T-helper 2 cell treated with Interferon-gamma antibody and Interleukin-4, amounts not matched to agents 5 μg/mL and 100 μg/mL, for 36 hours (primary cell): ENCODE results near the gene INPP4B.

Experiments used
- DNase-seq: peaks from one replicate; pipeline ENCODE4 v3.0.0; 2021; ENCODE audit warnings: low spot score
- H3K27ac Mint-ChIP-seq: one replicate; pipeline ENCODE4 v1.8.0; 2021; ENCODE audit warnings: mild to moderate bottlenecking, mixed read lengths
- H3K27me3 Mint-ChIP-seq: one replicate; pipeline ENCODE4 v1.8.0; 2021; ENCODE audit warnings: low read depth, mixed read lengths
- H3K36me3 Mint-ChIP-seq: one replicate; pipeline ENCODE4 v1.8.0; 2021; ENCODE audit warnings: low read depth, mixed read lengths
- H3K4me1 Mint-ChIP-seq: one replicate; pipeline ENCODE4 v1.8.0; 2021; ENCODE audit warnings: low read depth, mixed read lengths
- H3K4me3 Mint-ChIP-seq: one replicate; pipeline ENCODE4 v1.8.0; 2022; ENCODE audit warnings: mild to moderate bottlenecking, moderate library complexity, mixed read lengths
- H3K9me3 Mint-ChIP-seq: one replicate; pipeline ENCODE4 v1.8.0; 2021; ENCODE audit warnings: mixed read lengths

Gene INPP4B

DNA sequence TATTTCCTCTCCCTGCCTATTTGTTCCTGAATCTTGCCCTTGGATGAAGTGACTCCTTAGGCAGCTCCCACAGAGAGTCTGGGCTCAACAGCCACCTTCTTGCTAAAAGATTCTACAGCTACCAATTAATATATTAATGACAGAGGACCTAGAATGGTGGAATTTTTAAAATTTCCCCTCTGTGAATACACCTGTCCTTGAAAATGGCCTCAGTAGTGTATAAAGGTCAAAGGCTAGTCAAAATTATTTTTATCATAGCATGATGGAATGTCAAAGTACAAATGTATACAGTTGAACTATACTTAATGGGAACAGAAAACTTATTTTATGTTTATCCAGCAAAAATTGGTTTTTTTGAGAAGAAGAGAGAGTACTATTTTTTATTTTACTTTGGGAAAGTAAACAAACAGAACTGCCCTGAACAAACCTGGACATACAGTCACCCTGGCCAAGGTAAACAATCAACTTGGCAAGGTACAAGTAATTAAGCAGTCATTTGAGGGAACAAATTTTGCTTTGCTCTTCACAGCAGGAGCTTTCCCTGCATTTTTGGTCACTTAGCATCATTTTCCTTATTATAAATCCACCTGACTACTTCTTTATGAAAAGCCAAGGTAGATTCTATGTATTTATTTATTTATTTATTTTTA is 250.8 kb downstream of the INPP4B start:
- Mint-ChIP-seq H3K4me3 (no peak overlapping the region), H3K9me3 (peaks cover 34% of the 10 kb centered on the region), H3K27ac (no peak overlapping the region), H3K27me3 (no peaks in the 10 kb centered on the region), H3K36me3 (peaks cover 56% of the 10 kb centered on the region), H3K4me1 (no peaks in the 10 kb centered on the region)
- no peak for DNase-seq

DNA sequence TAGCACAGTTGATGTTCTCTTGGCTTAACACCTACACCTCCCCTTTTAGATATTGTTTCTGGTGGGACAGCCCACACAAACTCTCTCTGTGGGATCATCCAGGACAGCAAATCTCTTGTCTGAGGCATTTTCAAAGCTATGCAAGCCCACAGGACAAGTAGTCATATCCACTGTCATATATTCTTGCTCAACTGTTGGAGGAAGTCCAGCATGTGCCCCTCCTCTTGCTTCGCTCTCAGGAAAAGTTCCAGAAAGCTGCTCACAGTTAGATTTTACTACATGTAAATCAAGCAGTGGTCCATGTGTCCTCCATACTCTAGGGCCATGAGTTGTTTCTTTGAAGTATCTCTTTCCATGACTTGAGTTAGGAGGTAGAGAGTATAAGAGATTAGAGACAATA is 260.7 kb downstream of the INPP4B start:
- peaks cover 54% of the 10 kb centered on the region for H3K36me3 Mint-ChIP-seq
- H3K27ac Mint-ChIP-seq, result no peak overlapping the region
- H3K4me1 Mint-ChIP-seq, result no peaks in the 10 kb centered on the region
- H3K9me3 Mint-ChIP-seq, result peaks cover 18% of the 10 kb centered on the region
- DNase-seq, result no peak
- H3K27me3 Mint-ChIP-seq, result no peaks in the 10 kb centered on the region
- H3K4me3 Mint-ChIP-seq, result no peak overlapping the region

DNA sequence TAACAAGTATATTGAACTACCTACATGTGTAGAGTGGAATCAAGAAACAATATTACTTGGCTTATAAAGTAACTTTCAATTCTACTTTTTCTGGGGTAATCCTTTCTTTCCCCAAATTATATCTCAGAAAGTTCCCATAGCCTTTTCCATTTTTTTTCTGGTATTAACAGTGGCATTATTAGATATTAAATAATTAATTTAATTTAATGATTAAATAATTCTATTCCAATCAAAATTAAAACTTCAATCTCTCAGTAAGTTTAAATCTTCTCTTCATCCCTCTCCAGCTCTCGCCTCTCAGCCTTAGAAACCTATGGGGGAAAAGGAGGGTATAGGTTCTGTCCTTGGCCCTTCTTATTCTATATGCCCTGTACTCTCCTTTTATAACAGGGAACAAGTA is 262.4 kb downstream of the INPP4B start:
- H3K36me3 Mint-ChIP-seq, result peaks cover 45% of the 10 kb centered on the region

DNA sequence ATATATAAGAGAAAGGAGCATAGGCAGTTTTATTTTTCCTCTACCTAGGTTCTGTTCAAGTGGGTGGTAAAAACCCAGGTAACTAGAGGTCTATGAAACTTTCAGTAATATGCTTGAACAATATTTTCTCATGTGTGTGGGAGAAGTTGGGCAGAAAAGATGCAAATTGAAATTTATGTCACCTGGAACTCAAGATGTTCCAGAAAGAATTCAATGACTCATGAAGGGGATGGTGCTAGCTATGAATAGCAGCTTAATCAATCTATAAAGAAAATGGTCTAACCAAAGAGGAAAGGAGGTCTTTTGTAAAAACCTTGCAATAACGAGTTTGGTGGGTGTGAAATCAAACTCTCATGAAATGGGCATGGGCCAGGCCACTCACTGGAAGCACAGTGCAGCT is 263.8 kb downstream of the INPP4B start:
- H3K27ac Mint-ChIP-seq, result no peak overlapping the region
- no peak overlapping the region for H3K4me3 Mint-ChIP-seq
- peaks cover 48% of the 10 kb centered on the region for H3K36me3 Mint-ChIP-seq
- no peaks in the 10 kb centered on the region for H3K27me3 Mint-ChIP-seq
- DNase-seq, result no peak
- H3K4me1 Mint-ChIP-seq, result peaks cover 6% of the 10 kb centered on the region
- peaks cover 10% of the 10 kb centered on the region for H3K9me3 Mint-ChIP-seq

More for the DNA sequence above, 262.4 kb downstream of the INPP4B start:
- Mint-ChIP-seq H3K27me3 (no peaks in the 10 kb centered on the region), H3K27ac (no peak overlapping the region), H3K4me3 (no peak overlapping the region), H3K4me1 (peaks cover 6% of the 10 kb centered on the region), H3K9me3 (peaks cover 5% of the 10 kb centered on the region)
- no peak for DNase-seq

DNA sequence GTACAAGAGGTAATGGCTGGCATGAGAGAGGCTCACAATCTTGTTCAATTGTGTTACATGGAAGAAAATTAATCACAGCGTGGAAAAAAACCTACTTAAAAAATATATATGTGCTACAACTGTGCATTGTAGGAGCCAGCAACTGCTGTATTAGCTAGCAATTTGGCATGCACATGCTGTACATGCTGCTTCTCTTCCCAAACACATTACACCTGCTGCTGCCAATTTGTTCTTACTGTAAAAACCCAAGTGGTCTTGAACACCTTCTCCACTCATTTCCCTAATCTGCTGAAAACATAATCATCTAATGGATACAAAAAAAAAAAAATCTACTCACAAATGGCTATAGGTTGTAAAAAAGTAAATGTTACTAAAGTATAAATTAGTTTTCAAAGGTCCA is 264.2 kb downstream of the INPP4B start:
- H3K4me3 Mint-ChIP-seq, result no peak overlapping the region
- peaks cover 51% of the 10 kb centered on the region for H3K36me3 Mint-ChIP-seq
- DNase-seq, result no peak
- H3K9me3 Mint-ChIP-seq, result peaks cover 8% of the 10 kb centered on the region
- H3K27me3 Mint-ChIP-seq, result no peaks in the 10 kb centered on the region
- peaks cover 10% of the 10 kb centered on the region for H3K4me1 Mint-ChIP-seq
- H3K27ac Mint-ChIP-seq, result no peak overlapping the region

DNA sequence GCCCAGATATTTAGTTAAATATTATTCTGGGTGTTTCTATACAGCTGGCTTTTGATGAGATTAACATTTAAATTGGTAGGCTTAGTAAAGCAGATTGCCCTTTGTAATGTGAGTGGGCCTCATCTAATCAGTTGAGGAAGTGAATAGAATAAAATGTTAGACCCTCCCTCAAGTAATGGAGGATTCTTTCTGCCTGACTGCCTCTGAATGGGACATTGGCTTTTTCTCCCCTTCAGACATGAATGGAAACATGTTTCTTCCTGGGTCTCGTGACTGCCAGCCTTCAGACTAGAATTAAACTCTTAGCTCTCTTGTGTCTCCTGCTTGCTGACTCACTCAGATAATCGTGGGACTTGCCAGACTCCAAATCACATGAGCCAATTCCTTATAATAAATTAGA is 266.7 kb downstream of the INPP4B start:
- Mint-ChIP-seq H3K36me3 (peaks cover 45% of the 10 kb centered on the region), H3K27ac (no peak overlapping the region), H3K4me3 (no peak overlapping the region), H3K4me1 (peaks cover 22% of the 10 kb centered on the region), H3K9me3 (peaks cover 5% of the 10 kb centered on the region), H3K27me3 (no peaks in the 10 kb centered on the region)
- no peak for DNase-seq

DNA sequence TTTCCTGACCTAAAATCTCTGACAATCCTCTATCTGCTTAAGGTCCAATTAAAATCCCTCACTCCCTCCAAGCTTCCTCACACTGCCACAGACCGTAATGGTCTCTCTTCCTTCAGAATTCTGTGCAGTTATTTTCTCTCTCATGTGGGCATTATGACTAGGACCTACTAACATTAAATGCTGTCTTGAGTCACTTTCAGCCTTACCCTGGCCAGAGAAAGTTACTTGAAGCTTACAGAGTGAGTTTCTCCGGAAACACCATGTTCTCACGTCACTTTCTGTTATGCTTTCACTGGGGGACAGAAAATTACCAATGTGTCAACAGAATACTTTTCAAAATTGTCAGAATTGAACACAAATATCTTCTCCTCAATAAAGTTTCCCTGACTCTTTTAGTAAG is 271.8 kb downstream of the INPP4B start:
- no peak for DNase-seq
- H3K4me3 Mint-ChIP-seq, result peak overlapping the region; percentile 59
- H3K9me3 Mint-ChIP-seq, result peaks cover 9% of the 10 kb centered on the region
- no peaks in the 10 kb centered on the region for H3K27me3 Mint-ChIP-seq
- H3K36me3 Mint-ChIP-seq, result peaks cover 50% of the 10 kb centered on the region
- peaks cover 48% of the 10 kb centered on the region for H3K4me1 Mint-ChIP-seq
- peak overlapping the region; percentile 78 for H3K27ac Mint-ChIP-seq

DNA sequence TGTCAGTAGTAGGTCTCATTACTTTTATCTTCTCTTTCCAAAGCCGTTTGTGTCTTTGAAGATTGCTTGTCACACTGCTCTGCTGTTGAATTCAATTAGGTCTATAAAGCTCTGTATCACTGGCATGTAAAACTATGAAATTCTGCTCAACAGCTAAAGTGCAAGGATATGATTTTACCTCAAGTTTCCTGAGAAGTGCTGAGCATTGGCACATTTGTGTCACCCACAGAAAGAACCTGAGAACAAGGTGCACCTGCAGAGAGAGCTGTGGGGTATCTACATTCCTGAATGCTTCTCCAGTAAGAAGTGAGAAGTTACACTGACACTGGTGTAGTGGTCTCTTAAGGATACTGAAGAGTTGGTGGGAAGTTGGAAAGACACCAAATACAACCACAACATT is 274.0 kb downstream of the INPP4B start:
- H3K4me1 Mint-ChIP-seq, result peaks cover 53% of the 10 kb centered on the region

DNA sequence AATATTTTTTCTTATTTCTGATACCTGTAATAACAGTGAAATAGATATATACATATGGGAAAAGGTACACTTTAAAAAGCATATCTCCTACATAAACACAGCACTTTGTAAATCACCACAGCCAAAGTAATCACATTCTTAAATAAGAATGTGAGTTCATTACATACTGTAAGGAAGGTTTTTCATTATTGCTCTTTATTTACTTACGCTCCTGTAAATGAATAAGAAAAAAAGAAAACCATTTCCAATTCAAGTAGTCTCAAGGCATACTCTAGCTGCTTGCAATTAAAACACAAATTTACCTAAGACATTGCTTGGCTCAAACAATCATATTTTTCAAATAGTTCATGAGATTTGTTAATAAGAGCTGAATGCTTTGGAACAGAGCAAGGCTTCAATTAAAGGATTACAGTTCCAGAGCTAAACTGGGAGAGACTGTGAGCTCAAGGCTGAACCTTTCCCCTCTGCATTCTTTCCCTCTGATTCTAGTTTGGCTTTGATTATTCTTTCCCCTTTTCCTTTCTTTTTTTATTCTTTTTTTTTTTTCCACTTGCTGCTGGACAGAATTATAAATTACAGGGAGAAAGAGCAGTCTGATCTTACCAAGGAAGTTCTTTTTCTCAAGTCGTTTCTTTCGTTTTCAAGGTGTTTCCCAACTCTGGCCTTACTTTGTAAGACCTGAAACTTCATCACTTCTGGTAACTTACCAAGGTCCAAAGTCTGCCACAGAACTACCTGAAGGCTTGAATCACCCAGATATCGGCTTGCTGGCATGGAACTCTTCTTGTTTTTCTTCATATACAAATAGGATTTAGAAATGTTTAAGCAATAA is 278.3 kb downstream of the INPP4B start:
- DNase-seq, result no peak
- H3K9me3 Mint-ChIP-seq, result peaks cover 5% of the 10 kb centered on the region
- H3K4me3 Mint-ChIP-seq, result peak overlapping the region; percentile 88
- H3K4me1 Mint-ChIP-seq, result peaks cover 53% of the 10 kb centered on the region
- peaks cover 10% of the 10 kb centered on the region for H3K36me3 Mint-ChIP-seq
- H3K27ac Mint-ChIP-seq, result peak overlapping the region; percentile 95
- H3K27me3 Mint-ChIP-seq, result no peaks in the 10 kb centered on the region

More for the DNA sequence above, 274.0 kb downstream of the INPP4B start:
- peaks cover 37% of the 10 kb centered on the region for H3K36me3 Mint-ChIP-seq
- H3K9me3 Mint-ChIP-seq, result peaks cover 5% of the 10 kb centered on the region
- no peak for DNase-seq
- no peak overlapping the region for H3K4me3 Mint-ChIP-seq
- no peaks in the 10 kb centered on the region for H3K27me3 Mint-ChIP-seq
- peak overlapping the region; percentile 21 for H3K27ac Mint-ChIP-seq

DNA sequence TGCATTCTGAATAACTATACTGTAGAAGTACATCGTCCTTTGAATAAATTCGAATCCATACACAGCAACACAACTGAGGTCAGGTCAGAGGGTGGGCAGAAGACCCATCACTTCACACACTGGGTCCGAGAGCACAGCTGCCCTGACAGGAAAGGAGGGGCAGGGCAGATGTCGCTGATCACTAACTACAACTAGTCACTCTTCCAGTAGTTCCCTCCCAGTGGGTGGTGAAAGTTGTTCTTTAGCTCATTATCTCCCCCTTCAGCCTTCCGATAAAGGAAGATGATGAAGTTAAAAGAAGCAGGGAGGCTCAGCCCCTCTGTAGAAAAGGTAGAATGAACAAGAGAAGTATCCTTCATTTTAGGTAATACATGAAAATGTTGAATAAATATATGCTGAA is 278.9 kb downstream of the INPP4B start:
- H3K27me3 Mint-ChIP-seq, result no peaks in the 10 kb centered on the region
- peaks cover 5% of the 10 kb centered on the region for H3K9me3 Mint-ChIP-seq
- peak overlapping the region; percentile 95 for H3K27ac Mint-ChIP-seq
- peaks cover 8% of the 10 kb centered on the region for H3K36me3 Mint-ChIP-seq
- DNase-seq, result peak; percentile 68
- peak overlapping the region; percentile 88 for H3K4me3 Mint-ChIP-seq
- H3K4me1 Mint-ChIP-seq, result peaks cover 56% of the 10 kb centered on the region

DNA sequence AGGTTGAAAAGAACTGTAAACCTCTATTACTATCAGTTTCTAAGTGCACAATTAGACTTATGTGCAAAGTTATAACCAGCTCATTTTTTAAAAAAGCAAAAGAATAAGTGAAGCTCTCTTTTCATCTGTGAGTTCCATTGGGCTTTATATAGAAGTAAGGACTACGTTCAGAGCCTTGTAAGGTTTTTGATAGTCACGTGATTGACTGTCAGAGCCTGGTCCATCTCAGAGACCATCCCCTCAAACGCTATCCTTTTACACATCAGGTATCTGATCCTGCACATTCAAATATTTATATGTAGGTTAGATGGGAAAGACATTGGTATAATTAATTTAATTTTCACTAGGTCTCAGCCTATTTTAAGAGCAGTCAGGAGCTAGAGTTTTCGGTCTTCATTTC is 279.3 kb downstream of the INPP4B start:
- no peak for DNase-seq
- Mint-ChIP-seq H3K27ac (peak overlapping the region; percentile 95), H3K4me1 (peaks cover 54% of the 10 kb centered on the region), H3K4me3 (peak overlapping the region; percentile 88), H3K36me3 (peaks cover 5% of the 10 kb centered on the region), H3K9me3 (peaks cover 5% of the 10 kb centered on the region), H3K27me3 (no peaks in the 10 kb centered on the region)

DNA sequence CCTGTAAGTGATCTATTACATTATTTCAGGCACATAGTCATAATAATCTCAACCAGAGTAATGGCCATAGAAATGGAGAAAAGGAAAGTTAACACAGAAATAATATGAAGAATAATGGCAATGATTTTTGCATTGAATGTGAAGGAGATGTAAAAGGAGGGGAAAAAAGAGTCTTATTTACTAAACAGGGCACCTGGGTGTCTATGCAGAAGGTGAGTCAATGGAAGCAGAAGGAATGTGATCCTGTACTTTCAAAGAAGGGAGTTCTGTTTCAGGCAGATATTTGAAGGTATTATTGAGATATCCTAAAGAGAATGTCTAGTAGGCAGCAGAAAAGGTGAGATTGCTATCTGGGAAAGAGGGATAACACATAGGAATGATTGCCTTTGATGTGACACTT is 279.9 kb downstream of the INPP4B start:
- H3K4me1 Mint-ChIP-seq, result peaks cover 54% of the 10 kb centered on the region
- H3K27ac Mint-ChIP-seq, result peak overlapping the region; percentile 95
- peaks cover 5% of the 10 kb centered on the region for H3K9me3 Mint-ChIP-seq
- peak overlapping the region; percentile 88 for H3K4me3 Mint-ChIP-seq
- DNase-seq, result no peak
- H3K27me3 Mint-ChIP-seq, result no peaks in the 10 kb centered on the region
- peaks cover 5% of the 10 kb centered on the region for H3K36me3 Mint-ChIP-seq

DNA sequence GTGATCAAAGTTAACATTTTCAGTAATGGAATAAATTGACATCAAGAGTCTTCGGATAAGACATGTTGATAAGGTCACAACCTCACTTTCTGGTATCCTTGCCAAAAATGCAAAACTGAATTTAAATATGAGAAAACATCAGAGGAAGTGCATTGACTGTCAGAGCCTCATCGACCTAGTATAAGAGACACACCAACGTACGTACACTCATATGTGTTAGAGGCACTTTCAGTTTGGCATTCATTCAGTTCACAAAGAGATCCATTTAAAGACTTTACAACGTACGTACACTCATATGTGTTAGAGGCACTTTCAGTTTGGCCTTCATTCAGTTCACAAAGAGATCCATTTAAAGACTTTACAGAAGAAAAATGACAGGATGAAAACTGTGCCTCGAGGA is 280.3 kb downstream of the INPP4B start:
- H3K27ac Mint-ChIP-seq, result peak overlapping the region; percentile 95
- H3K9me3 Mint-ChIP-seq, result peaks cover 4% of the 10 kb centered on the region
- no peaks in the 10 kb centered on the region for H3K27me3 Mint-ChIP-seq
- no peak for DNase-seq
- H3K4me1 Mint-ChIP-seq, result peaks cover 50% of the 10 kb centered on the region
- H3K36me3 Mint-ChIP-seq, result peaks cover 4% of the 10 kb centered on the region
- H3K4me3 Mint-ChIP-seq, result peak overlapping the region; percentile 88

DNA sequence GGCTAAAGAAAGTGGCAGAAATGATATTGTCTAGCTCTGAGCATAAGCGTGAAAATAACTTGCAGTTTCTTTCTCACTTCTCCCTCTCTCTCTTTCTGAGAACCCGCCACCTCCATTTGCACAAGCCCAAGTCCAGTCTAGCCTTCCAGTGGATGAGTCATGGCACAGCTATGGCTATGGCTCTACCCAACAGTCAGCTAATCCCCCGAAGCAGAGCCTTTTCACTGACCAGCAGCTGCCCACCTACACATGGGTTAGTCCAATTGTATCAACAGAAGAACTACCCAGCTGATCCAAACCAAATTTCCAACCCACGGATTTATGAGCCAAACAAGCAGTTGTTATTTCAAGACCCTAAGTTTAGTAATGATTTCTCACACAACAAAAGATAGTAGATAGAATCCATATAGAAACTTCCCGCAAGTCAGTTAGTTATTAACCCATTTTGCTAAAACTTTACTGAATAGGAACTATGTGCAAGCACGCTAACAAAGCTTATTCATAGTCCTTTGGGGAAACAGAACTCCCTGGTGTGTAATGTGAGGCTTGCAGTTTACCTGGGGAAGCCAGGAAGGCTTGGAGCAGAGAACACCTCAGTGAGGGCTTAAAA is 282.3 kb downstream of the INPP4B start:
- no peak for DNase-seq
- Mint-ChIP-seq H3K27me3 (no peaks in the 10 kb centered on the region), H3K4me3 (peak overlapping the region; percentile 15), H3K9me3 (no peaks in the 10 kb centered on the region), H3K4me1 (peaks cover 53% of the 10 kb centered on the region), H3K27ac (peak overlapping the region; percentile 62), H3K36me3 (no peaks in the 10 kb centered on the region)
